ENCODE results near the gene CC2D2A. TPM values are rescaled to one million over a fixed set of nuclear protein-coding genes. Genes with fewer than 3 reads are reported as not detected.

Gene CC2D2A
- total RNA-seq, 1 experiment from 2014 or later, result 29.7 TPM

- peaks cover 31% of the 10 kb centered on the region for H3K4me1 ChIP-seq (ENCODE audit: insufficient read depth, low read length, poor library complexity, severe bottlenecking)
- H3K27me3 ChIP-seq (replicated peaks; ENCODE audit: insufficient read depth, low read depth, low read length, poor library complexity), result no peaks in the 10 kb centered on the region
- no peak overlapping the region for H3K4me3 ChIP-seq (ENCODE audit: low read depth, low read length, poor library complexity, severe bottlenecking)
- BruUV-seq (replicated peaks), result no TSS peak
- TF ChIP-seq EZH2 (IDR thresholded peaks at IDR 0.05; ENCODE audit: borderline replicate concordance, low read depth, low read length, poor library complexity, severe bottlenecking) (no peak), CTCF (conservative IDR thresholded peaks at IDR 0.05; ENCODE audit: low read depth, low read length) (no peak)
- H3K27ac ChIP-seq (ENCODE audit: low read depth, low read length, poor library complexity, severe bottlenecking), result no peak overlapping the region
- ChIA-PET POLR2A (ENCODE audit: low non-redundant PET) (no interaction called here), CTCF (no interaction called here)
- no peaks in the 10 kb centered on the region for H3K9me3 ChIP-seq (ENCODE audit: low read depth, low read length, poor library complexity, severe bottlenecking)
- H3K36me3 ChIP-seq (ENCODE audit: insufficient read depth, low read length, poor library complexity, severe bottlenecking), result no peaks in the 10 kb centered on the region
- DNase-seq (ENCODE audit: low spot score), result peak; percentile 84
- intact Hi-C loops (cut with micrococcal nuclease; ENCODE audit: unreplicated experiment), result no loop called here
These were observed 33.2 kb upstream of the CC2D2A start for GRCh38 chr4:15436513-15436912.

GRCh38 chr4:15438939-15439524, 30.6 kb upstream of the CC2D2A start:
- CTCF ChIA-PET, result no interaction called here
- POLR2A ChIA-PET (ENCODE audit: low non-redundant PET), result no interaction called here
- H3K27ac ChIP-seq (ENCODE audit: low read depth, low read length, poor library complexity, severe bottlenecking), result no peak overlapping the region
- no TSS peak for BruUV-seq (replicated peaks)
- intact Hi-C loops (cut with micrococcal nuclease; ENCODE audit: unreplicated experiment), result no loop called here
- DNase-seq (ENCODE audit: low spot score), result no peak
- peaks cover 31% of the 10 kb centered on the region for H3K4me1 ChIP-seq (ENCODE audit: insufficient read depth, low read length, poor library complexity, severe bottlenecking)
- H3K9me3 ChIP-seq (ENCODE audit: low read depth, low read length, poor library complexity, severe bottlenecking), result no peaks in the 10 kb centered on the region
- H3K36me3 ChIP-seq (ENCODE audit: insufficient read depth, low read length, poor library complexity, severe bottlenecking), result no peaks in the 10 kb centered on the region
- no peaks in the 10 kb centered on the region for H3K27me3 ChIP-seq (replicated peaks; ENCODE audit: insufficient read depth, low read depth, low read length, poor library complexity)
- TF ChIP-seq EZH2 (IDR thresholded peaks at IDR 0.05; ENCODE audit: borderline replicate concordance, low read depth, low read length, poor library complexity, severe bottlenecking) (no peak), CTCF (conservative IDR thresholded peaks at IDR 0.05; ENCODE audit: low read depth, low read length) (no peak)
- no peak overlapping the region for H3K4me3 ChIP-seq (ENCODE audit: low read depth, low read length, poor library complexity, severe bottlenecking)

- H3K9me3 ChIP-seq (ENCODE audit: low read depth, low read length, poor library complexity, severe bottlenecking), result no peaks in the 10 kb centered on the region
- no TSS peak for BruUV-seq (replicated peaks)
- intact Hi-C loops (cut with micrococcal nuclease; ENCODE audit: unreplicated experiment), result no loop called here
- no peaks in the 10 kb centered on the region for H3K36me3 ChIP-seq (ENCODE audit: insufficient read depth, low read length, poor library complexity, severe bottlenecking)
- no peaks in the 10 kb centered on the region for H3K27me3 ChIP-seq (replicated peaks; ENCODE audit: insufficient read depth, low read depth, low read length, poor library complexity)
- ChIA-PET POLR2A (ENCODE audit: low non-redundant PET) (no interaction called here), CTCF (no interaction called here)
- no peak for DNase-seq (ENCODE audit: low spot score)
- no peak for TF ChIP-seq EZH2 (IDR thresholded peaks at IDR 0.05; ENCODE audit: borderline replicate concordance, low read depth, low read length, poor library complexity, severe bottlenecking)
- TF ChIP-seq CTCF (conservative IDR thresholded peaks at IDR 0.05; ENCODE audit: low read depth, low read length), result no peak
- H3K27ac ChIP-seq (ENCODE audit: low read depth, low read length, poor library complexity, severe bottlenecking), result no peak overlapping the region
- H3K4me1 ChIP-seq (ENCODE audit: insufficient read depth, low read length, poor library complexity, severe bottlenecking), result no peaks in the 10 kb centered on the region
- H3K4me3 ChIP-seq (ENCODE audit: low read depth, low read length, poor library complexity, severe bottlenecking), result no peak overlapping the region
These were observed 26.1 kb upstream of the CC2D2A start for GRCh38 chr4:15443371-15444160.
